H1 (cell line): ENCODE results near the gene DMRT1. TPM values are rescaled to one million over a fixed set of nuclear protein-coding genes. Genes with fewer than 3 reads are reported as not detected.

Experiments
- CTCF ChIA-PET: fragments of 300-600 bp; sonication (Branson Sonifier 250); formaldehyde crosslinking; loops from one replicate; lab custom pipeline; 2021; ENCODE audit not compliant: partially characterized antibody; lab: Charles Lee
- POLR2A ChIA-PET: fragments of 300-600 bp; sonication (Branson Sonifier 250); formaldehyde crosslinking; loops from one replicate; lab custom pipeline; 2021; ENCODE audit warnings: inconsistent platforms; ENCODE audit not compliant: partially characterized antibody; lab: Charles Lee
- DNase-seq, 2 experiments: peaks; one replicate each; pipeline versions ENCODE4 v3.0.0 to v3.0.0-alpha.2; 2010 to 2022; ENCODE audit warnings: low spot score in 2 of 2, low read depth in 1 of 2, mixed read lengths in 1 of 2
- FAIRE-seq: peaks from 2 replicates; lab custom pipeline; 2011; peaks lifted over from hg19 to GRCh38; lab: Jason Lieb, UNC
- H2AFZ ChIP-seq: 2 replicates; pipeline ENCODE4 v1.8.1; 2012; ENCODE audit warnings: low read length, inconsistent platforms
- H2AK5ac ChIP-seq: 2 replicates; pipeline ENCODE4 v1.6.1; 2013; ENCODE audit warnings: low read depth, low read length
- H2BK120ac ChIP-seq: replicated peaks from 2 replicates; pipeline ENCODE3; 2013; ENCODE audit warnings: low read depth, low read length, inconsistent platforms
- H2BK12ac ChIP-seq: 2 replicates; pipeline ENCODE4 v1.6.1; 2013; ENCODE audit warnings: low read depth, low read length
- H2BK15ac ChIP-seq: 2 replicates; pipeline ENCODE4 v1.6.1; 2013; ENCODE audit warnings: low read length
- H2BK20ac ChIP-seq: 2 replicates; pipeline ENCODE4 v1.6.1; 2013; ENCODE audit warnings: low read length
- H2BK5ac ChIP-seq: 2 replicates; pipeline ENCODE4 v1.6.1; 2013; ENCODE audit warnings: low read depth, low read length
- H3K14ac ChIP-seq: 2 replicates; pipeline ENCODE4 v1.6.1; 2013; ENCODE audit warnings: inconsistent platforms; ENCODE audit not compliant: insufficient read length
- H3K18ac ChIP-seq: 2 replicates; pipeline ENCODE4 v1.6.1; 2013; ENCODE audit warnings: low read length; ENCODE audit errors: extremely low read depth
- H3K23ac ChIP-seq: 2 replicates; pipeline ENCODE4 v1.6.1; 2013; ENCODE audit warnings: inconsistent platforms; ENCODE audit not compliant: insufficient read length
- H3K23me2 ChIP-seq: 2 replicates; pipeline ENCODE4 v1.6.1; 2013; ENCODE audit warnings: low read depth, low read length
- H3K27ac ChIP-seq: 2 replicates; pipeline ENCODE4 v1.6.1; 2011; ENCODE audit warnings: low read depth, low read length, inconsistent platforms
- H3K27me3 ChIP-seq, 4 experiments: replicated peaks in 1 of 4; 1 replicate in 1 of 4; 2 replicates in 3 of 4; pipeline versions ENCODE4 v1.6.1 to v1.8.1; 2011 to 2013; ENCODE audit warnings: low read length in 3 of 4, mild to moderate bottlenecking in 3 of 4, inconsistent platforms in 2 of 4, mixed read lengths in 2 of 4, moderate library complexity in 1 of 4; ENCODE audit not compliant: control insufficient read depth in 3 of 4, insufficient read depth in 3 of 4; ENCODE audit errors: extremely low read depth in 1 of 4
- H3K36me3 ChIP-seq, 4 experiments: 2 replicates each; pipeline versions ENCODE4 v1.6.1 to v1.8.1; 2011 to 2013; ENCODE audit warnings: mild to moderate bottlenecking in 4 of 4, low read length in 3 of 4, moderate library complexity in 2 of 4, control low read depth in 1 of 4, inconsistent platforms in 1 of 4; ENCODE audit not compliant: insufficient read depth in 4 of 4, control insufficient read depth in 2 of 4
- H3K4ac ChIP-seq: replicated peaks from 2 replicates; pipeline ENCODE3; 2013; ENCODE audit warnings: low read length, low read depth, mixed read lengths, inconsistent platforms; ENCODE audit not compliant: insufficient read length
- H3K4me1 ChIP-seq, 4 experiments: replicated peaks in 1 of 4; 1 replicate in 1 of 4; 2 replicates in 3 of 4; pipeline versions ENCODE4 v1.6.1 to v1.8.1; 2011 to 2013; ENCODE audit warnings: low read length in 3 of 4, inconsistent platforms in 2 of 4, mixed read lengths in 1 of 4; ENCODE audit not compliant: insufficient read depth in 4 of 4, control insufficient read depth in 3 of 4
- H3K4me2 ChIP-seq, 2 experiments: 2 replicates each; pipeline versions ENCODE4 v1.6.1 to v1.8.1; 2011 to 2013; ENCODE audit warnings: low read depth in 2 of 2, low read length in 2 of 2, control low read depth in 1 of 2, inconsistent platforms in 1 of 2, mild to moderate bottlenecking in 1 of 2; ENCODE audit not compliant: insufficient read depth in 1 of 2
- H3K4me3 ChIP-seq, 4 experiments: fragments of 200-600, 300-600 bp in 1 of 4; sonication (generic), shearing (Covaris generic), sonication (Bioruptor Twin) in 1 of 4; 2 replicates each; pipeline versions ENCODE4 v1.5.1 to v1.8.1; 2011 to 2016; ENCODE audit warnings: low read length in 4 of 4, low read depth in 3 of 4, control low read depth in 2 of 4, inconsistent platforms in 2 of 4, mild to moderate bottlenecking in 2 of 4, mixed read lengths in 1 of 4, moderate library complexity in 1 of 4; ENCODE audit not compliant: insufficient read depth in 2 of 4; ENCODE audit errors: extremely low read depth in 1 of 4
- H3K56ac ChIP-seq: replicated peaks from 2 replicates; pipeline ENCODE3; 2013; ENCODE audit warnings: low read depth, mild to moderate bottlenecking, mixed read lengths, low read length, inconsistent platforms; ENCODE audit not compliant: insufficient read length
- H3K79me1 ChIP-seq: 2 replicates; pipeline ENCODE4 v1.6.1; 2013; ENCODE audit warnings: low read depth, low read length, control low read depth
- H3K79me2 ChIP-seq, 2 experiments: 2 replicates each; pipeline versions ENCODE4 v1.6.1 to v1.8.1; 2012 to 2013; ENCODE audit warnings: low read length in 2 of 2, mild to moderate bottlenecking in 2 of 2, inconsistent platforms in 1 of 2; ENCODE audit not compliant: insufficient read depth in 2 of 2, control insufficient read depth in 1 of 2
- H3K9ac ChIP-seq, 4 experiments: replicated peaks in 1 of 4; 1 replicate in 1 of 4; 2 replicates in 3 of 4; pipeline versions ENCODE4 v1.6.1 to v1.8.1; 2011 to 2013; ENCODE audit warnings: low read depth in 3 of 4, low read length in 3 of 4, control low read depth in 2 of 4, mild to moderate bottlenecking in 2 of 4, moderate library complexity in 2 of 4, inconsistent platforms in 1 of 4; ENCODE audit errors: extremely low read depth in 1 of 4
- H3K9me3 ChIP-seq, 2 experiments: 2 replicates each; pipeline versions ENCODE4 v1.6.1 to v1.8.1; 2012 to 2013; ENCODE audit warnings: mild to moderate bottlenecking in 2 of 2, moderate library complexity in 2 of 2, control low read depth in 1 of 2, inconsistent platforms in 1 of 2, low read depth in 1 of 2, low read length in 1 of 2, mixed read lengths in 1 of 2; ENCODE audit not compliant: insufficient read depth in 2 of 2
- H4K20me1 ChIP-seq, 2 experiments: replicated peaks in 1 of 2; 2 replicates each; pipeline versions ENCODE3 to v1.8.1; 2011 to 2013; ENCODE audit warnings: inconsistent platforms in 2 of 2, low read length in 2 of 2, mild to moderate bottlenecking in 1 of 2; ENCODE audit not compliant: insufficient read depth in 2 of 2, control insufficient read depth in 1 of 2
- H4K5ac ChIP-seq: 2 replicates; pipeline ENCODE4 v1.6.1; 2013; ENCODE audit warnings: low read length, low read depth, mixed read lengths, inconsistent platforms; ENCODE audit not compliant: insufficient read length
- H4K8ac ChIP-seq: 2 replicates; pipeline ENCODE4 v1.8.0; 2013; ENCODE audit warnings: mild to moderate bottlenecking, moderate library complexity, low read length, inconsistent platforms; ENCODE audit not compliant: insufficient read depth; ENCODE audit errors: extremely low read depth
- H4K91ac ChIP-seq: replicated peaks from 2 replicates; pipeline ENCODE3; 2013; ENCODE audit warnings: low read length, mixed read lengths, inconsistent platforms; ENCODE audit not compliant: insufficient read length
- BRCA1 ChIP-seq: IDR thresholded peaks from 2 replicates; pipeline ENCODE4 v1.6.1; 2012; ENCODE audit warnings: low read depth, low read length, improper control_type of control experiment
- CBX8 ChIP-seq: fragments of 300-800, 300-1000 bp; sonication (generic); IDR thresholded peaks from 2 replicates; pipeline ENCODE4 v1.7.1; 2016; ENCODE audit warnings: low read depth, low read length, borderline replicate concordance
- CHD2 ChIP-seq: IDR thresholded peaks from 2 replicates; pipeline ENCODE4 v1.6.1; 2012; ENCODE audit warnings: low read length, improper control_type of control experiment
- EGR1 ChIP-seq: IDR thresholded peaks from 2 replicates; pipeline ENCODE4 v1.6.1; 2011; ENCODE audit warnings: low read depth, low read length, borderline replicate concordance
- GABPA ChIP-seq: IDR thresholded peaks from 2 replicates; pipeline ENCODE4 v1.6.1; 2011; ENCODE audit warnings: mild to moderate bottlenecking, low read length, moderate library complexity, borderline replicate concordance; ENCODE audit not compliant: insufficient read depth
- HDAC2 ChIP-seq, 2 experiments: fragments of 300-600 bp in 1 of 2; sonication (generic) in 1 of 2; IDR thresholded peaks; 2 replicates each; pipeline ENCODE4 v1.6.1; 2011 to 2012; ENCODE audit warnings: low read depth in 2 of 2, low read length in 2 of 2, mild to moderate bottlenecking in 2 of 2, moderate library complexity in 2 of 2, borderline replicate concordance in 1 of 2, inconsistent platforms in 1 of 2
- HDAC6 ChIP-seq: IDR thresholded peaks from one replicate; pipeline ENCODE4 v1.7.1; 2012; ENCODE audit warnings: low read depth, mild to moderate bottlenecking, inconsistent platforms, low read length, moderate library complexity
- KDM1A ChIP-seq: fragments of 200-600, 300-600 bp; sonication (generic); IDR thresholded peaks from 2 replicates; pipeline ENCODE4 v1.7.1; 2016; ENCODE audit warnings: mild to moderate bottlenecking, low read length, borderline replicate concordance
- KDM4A ChIP-seq: IDR thresholded peaks from one replicate; pipeline ENCODE4 v1.7.1; 2012; ENCODE audit warnings: low read depth, mild to moderate bottlenecking, moderate library complexity, low read length, inconsistent platforms; ENCODE audit not compliant: severe bottlenecking
- RXRA ChIP-seq: IDR thresholded peaks from 2 replicates; pipeline ENCODE4 v1.6.1; 2011; ENCODE audit warnings: low read depth, mild to moderate bottlenecking, low read length, moderate library complexity; ENCODE audit not compliant: insufficient read depth
- SIN3A ChIP-seq, 2 experiments: IDR thresholded peaks in 1 of 2; conservative IDR thresholded peaks in 1 of 2; 2 replicates each; pipeline ENCODE4 v1.6.1; 2011 to 2012; ENCODE audit warnings: low read length in 2 of 2, improper control_type of control experiment in 1 of 2, low read depth in 1 of 2, mild to moderate bottlenecking in 1 of 2
- SP4 ChIP-seq: IDR thresholded peaks from 2 replicates; pipeline ENCODE4 v1.6.1; 2012; ENCODE audit warnings: low read length, inconsistent platforms
- SRF ChIP-seq: IDR thresholded peaks from 2 replicates; pipeline ENCODE4 v1.6.1; 2011; ENCODE audit warnings: mild to moderate bottlenecking, low read depth, low read length, moderate library complexity
- WGBS, 2 experiments: shearing (Covaris generic) in 1 of 2; methylation state at CpG; one replicate each; pipeline versions ENCODE4 v1.1.6 to v1.1.7; 2013 to 2015; ENCODE audit warnings: low lambda C conversion rate in 2 of 2, mixed read lengths in 2 of 2, inconsistent platforms in 1 of 2, low coverage in 1 of 2, missing lambda C conversion rate in 1 of 2; ENCODE audit not compliant: insufficient replicate concordance in 2 of 2, insufficient coverage in 1 of 2, insufficient read length in 1 of 2; ENCODE audit errors: extremely low coverage in 1 of 2, missing lambda C conversion rate in 1 of 2; 5-methylcytosine and 5-hydroxymethylcytosine counted together
- polyA plus RNA-seq, 7 experiments: library from polyadenylated mRNA; depleted of rRNA in 3 of 7; stranded (reverse) in 5 of 7; unstranded in 2 of 7; fragments of >200 nt in 5 of 7; fragments of 200-250 nt in 2 of 7; gene quantifications; 1 replicate in 5 of 7; 2 replicates in 1 of 7; 4 replicates in 1 of 7; pipeline versions ENCODE4 v1.2.1 to v1.2.3, GENCODE V29; 2011 to 2013; ENCODE audit warnings: missing spikeins in 2 of 7, mixed read lengths in 2 of 7
- total RNA-seq: library from RNA; stranded (reverse); fragmentation: NEBNext Ultra II Directional; extraction: Animal tissue kit (Norgen Biotek cat#: 25700); gene quantifications from 2 replicates; pipeline ENCODE4 v1.2.1, GENCODE V29; 2021
- TF ChIP-seq, protein P1 (sequence below): IDR thresholded peaks from 2 replicates; pipeline ENCODE4 v1.6.1; 2012; ENCODE audit warnings: inconsistent platforms

The DMRT1 gene
- total and polyA plus RNA-seq, 2 of the 8 experiments (the other 6 are each of a cell fraction or from before 2014, with no cell fraction given) = 0.15 TPM; not detected in 1

DNA sequence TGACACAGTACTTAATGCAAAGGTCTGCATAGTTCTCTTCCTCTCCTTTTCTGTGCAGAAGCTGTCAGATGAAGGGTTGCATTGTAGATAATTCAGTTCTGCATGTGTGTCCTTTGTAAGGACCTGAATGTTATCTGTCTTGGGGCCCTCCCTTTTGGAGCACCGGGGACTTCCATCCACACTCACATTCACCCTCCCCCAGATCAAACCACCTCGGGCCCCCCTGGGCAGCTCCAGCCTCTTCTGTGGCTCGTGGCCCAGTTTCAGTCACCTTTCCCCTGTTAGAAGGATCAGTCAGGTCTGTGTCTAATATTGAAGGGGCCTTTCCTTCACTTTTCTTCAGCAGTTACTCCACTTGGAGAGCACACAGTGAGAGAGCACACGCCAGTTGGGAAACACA lies 11.0 kb downstream of the DMRT1 start:
- FAIRE-seq (no peak), DNase-seq (no peak)
- no peak overlapping the region for H3K4ac ChIP-seq
- no peak overlapping the region for H3K14ac ChIP-seq
- no peak overlapping the region for H3K23ac ChIP-seq
- H3K18ac ChIP-seq = no peak overlapping the region
- H3K36me3 ChIP-seq = no peaks in the 10 kb centered on the region
- no peak overlapping the region for H2AFZ ChIP-seq
- no peak overlapping the region for H4K91ac ChIP-seq
- no peaks in the 10 kb centered on the region; a peak in 1 of 7 replicates for H3K4me1 ChIP-seq
- ChIA-PET CTCF (interaction anchor here (0.6 kb wide), 1 partner anchor 536 kb away, joined by 3 read pairs; no protein-coding TSS in a partner anchor), POLR2A (no interaction called here)
- peaks cover 0 to 1% (median 0%) of the 10 kb centered on the region in 4 experiments; a peak in 2 of 7 replicates for H3K27me3 ChIP-seq
- H4K20me1 ChIP-seq = no peaks in the 10 kb centered on the region
- H2BK12ac ChIP-seq = no peak overlapping the region
- no peak overlapping the region for H2BK5ac ChIP-seq
- H3K9ac ChIP-seq = no peak overlapping the region
- no peak overlapping the region for H3K4me2 ChIP-seq
- no peak overlapping the region for H2AK5ac ChIP-seq
- no peaks in the 10 kb centered on the region for H3K79me1 ChIP-seq
- H2BK20ac ChIP-seq = no peak overlapping the region
- no peaks in the 10 kb centered on the region for H3K23me2 ChIP-seq
- H2BK15ac ChIP-seq = no peak overlapping the region
- no peak overlapping the region for H2BK120ac ChIP-seq
- no peak overlapping the region for H3K27ac ChIP-seq
- 86% methylated on average over 4 of the region's 4 CpGs; no CpG with 5 or more reads in 1 of the 2 experiments for WGBS, 2 experiments
- no peak overlapping the region for H4K8ac ChIP-seq
- no peak overlapping the region for H3K56ac ChIP-seq
- H3K9me3 ChIP-seq = no peaks in the 10 kb centered on the region
- no peak overlapping the region for H3K4me3 ChIP-seq
- H3K79me2 ChIP-seq = no peaks in the 10 kb centered on the region
- H4K5ac ChIP-seq = no peak overlapping the region
- TF ChIP-seq SIN3A (conservative IDR thresholded peaks at IDR 0.05 in 1 of 2, IDR thresholded peaks at IDR 0.05 in 1 of 2; ENCODE audit: low read depth in 1 of 2, low read length in 2 of 2) = no peak
- no peak for TF ChIP-seq RXRA
- no peak for TF ChIP-seq SP4
- TF ChIP-seq SRF = no peak
- TF ChIP-seq HDAC2 (IDR thresholded peaks at IDR 0.05; ENCODE audit: borderline replicate concordance in 1 of 2, low read depth in 2 of 2, low read length in 2 of 2) = no peak
- no peak for TF ChIP-seq EGR1
- no peak for TF ChIP-seq BRCA1
- no peak for TF ChIP-seq CHD2
- no peak for TF ChIP-seq CBX8
- no peak for TF ChIP-seq GABPA
- TF ChIP-seq, protein P1, sequence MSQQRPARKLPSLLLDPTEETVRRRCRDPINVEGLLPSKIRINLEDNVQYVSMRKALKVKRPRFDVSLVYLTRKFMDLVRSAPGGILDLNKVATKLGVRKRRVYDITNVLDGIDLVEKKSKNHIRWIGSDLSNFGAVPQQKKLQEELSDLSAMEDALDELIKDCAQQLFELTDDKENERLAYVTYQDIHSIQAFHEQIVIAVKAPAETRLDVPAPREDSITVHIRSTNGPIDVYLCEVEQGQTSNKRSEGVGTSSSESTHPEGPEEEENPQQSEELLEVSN = no peak
- no peak for TF ChIP-seq KDM1A
- no peak for TF ChIP-seq HDAC6
- no peak for TF ChIP-seq KDM4A
